MV-4-11 (cell line): Measurements from ENCODE around the gene OPN1SW.
A peak's percentile ranks its signal among the peaks of the same experiment; 100 is the strongest.

Experiments used
- DNase-seq: peaks from one replicate; lab custom pipeline; 2025; lab: John Stamatoyannopoulos, UW

The OPN1SW gene

DNA sequence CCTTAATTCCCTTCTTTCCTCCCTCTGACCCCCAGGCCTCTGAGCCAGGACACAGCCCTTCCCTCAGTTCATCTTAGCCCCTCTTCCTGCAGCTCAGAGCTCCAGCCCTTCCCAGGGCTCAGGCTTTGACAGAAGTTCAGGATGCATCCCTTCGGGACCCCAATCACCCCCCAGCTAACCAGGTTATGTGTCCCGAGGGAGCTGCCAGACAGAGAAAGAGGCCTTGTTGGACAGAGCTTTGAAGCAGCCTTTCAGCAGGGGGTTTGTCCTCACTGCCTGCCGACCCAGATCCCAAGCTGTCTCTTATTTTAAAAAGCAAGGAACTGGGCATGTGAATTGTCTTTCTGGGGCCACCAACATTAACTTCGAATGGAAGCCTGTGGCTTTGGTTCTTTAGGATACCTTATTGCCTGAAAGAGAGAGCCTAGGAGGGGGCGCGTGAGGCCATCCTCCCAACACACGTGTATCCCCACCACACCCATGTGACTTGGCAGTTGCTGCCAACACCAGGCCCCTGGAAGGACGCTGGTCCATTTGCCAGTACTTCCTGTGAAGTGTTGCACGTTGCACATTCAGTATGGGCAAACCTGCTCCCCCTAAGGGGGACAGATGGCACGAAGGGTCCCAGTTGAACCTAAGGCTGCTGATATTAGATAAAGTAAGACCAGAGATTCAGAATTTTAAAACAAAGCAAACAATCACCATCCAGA, 17.0 kb upstream of the OPN1SW start:
- DNase-seq = no peak

DNA sequence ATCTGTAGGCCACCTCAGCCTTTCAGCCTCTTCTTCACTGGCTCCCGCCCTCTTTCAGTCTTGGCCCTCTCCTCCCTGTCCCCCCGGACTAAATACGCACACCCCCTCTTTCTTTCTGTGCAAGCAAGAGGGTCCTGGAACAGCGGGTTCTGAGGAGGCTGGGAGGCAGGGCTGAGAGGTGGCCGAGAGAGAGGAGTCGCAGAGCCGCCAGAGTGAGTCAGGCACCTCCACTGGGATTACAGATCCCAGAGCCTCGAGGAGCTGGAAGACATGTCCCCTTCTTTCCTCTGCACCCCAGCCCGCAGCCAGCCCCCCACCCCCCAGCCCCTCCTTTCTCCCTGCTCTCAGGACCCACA, 16.4 kb upstream of the OPN1SW start:
- DNase-seq = no peak

DNA sequence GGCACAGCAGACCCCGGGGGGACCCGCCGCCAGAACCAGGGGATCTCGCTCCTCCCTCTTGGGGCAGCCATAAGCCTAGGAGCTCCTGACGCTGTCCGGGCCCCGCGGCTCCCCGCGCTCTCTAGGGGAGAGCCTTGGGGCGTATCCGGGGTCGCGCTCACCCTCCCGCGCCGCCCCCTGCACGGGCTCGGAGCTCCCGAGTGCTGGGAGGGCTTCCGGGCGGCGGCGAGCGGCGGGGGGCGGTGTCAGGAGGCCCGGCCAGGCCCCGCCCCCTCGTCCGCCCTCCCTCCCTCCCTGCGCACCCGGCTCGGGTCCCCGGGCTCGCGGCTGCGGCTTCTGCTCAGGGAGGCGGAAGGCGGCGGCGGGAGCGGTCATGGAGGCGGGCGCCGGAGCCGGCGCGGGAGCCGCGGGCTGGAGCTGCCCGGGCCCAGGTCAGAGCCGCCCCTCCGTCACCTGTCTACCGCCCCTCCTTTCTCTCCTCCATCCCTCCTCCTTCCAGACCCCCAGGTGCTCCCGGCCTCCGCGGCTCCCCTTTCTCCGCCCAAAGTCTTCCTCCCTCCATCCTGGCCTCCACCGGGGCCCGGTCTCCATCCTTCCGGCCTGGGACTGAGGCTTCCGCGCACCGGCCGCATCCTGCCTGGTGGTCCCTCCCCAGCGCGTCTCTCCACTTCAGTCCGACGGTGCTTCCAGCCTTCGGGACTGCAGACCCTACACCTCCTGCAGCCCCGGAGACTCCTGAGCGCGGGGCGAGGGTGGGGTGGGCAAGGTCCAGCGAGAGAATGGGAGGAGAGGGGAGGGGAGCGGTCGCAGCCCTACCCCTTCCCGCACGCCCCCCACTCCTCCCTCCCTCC, 15.8 kb upstream of the OPN1SW start, which contains the start of gene CCDC136:
Gene CCDC136 (plus strand): TSS at position 848 of the 851 bp plus-strand sequence. CDS start 444 bp downstream, outside the sequence.
- peak; percentile 45 for DNase-seq

DNA sequence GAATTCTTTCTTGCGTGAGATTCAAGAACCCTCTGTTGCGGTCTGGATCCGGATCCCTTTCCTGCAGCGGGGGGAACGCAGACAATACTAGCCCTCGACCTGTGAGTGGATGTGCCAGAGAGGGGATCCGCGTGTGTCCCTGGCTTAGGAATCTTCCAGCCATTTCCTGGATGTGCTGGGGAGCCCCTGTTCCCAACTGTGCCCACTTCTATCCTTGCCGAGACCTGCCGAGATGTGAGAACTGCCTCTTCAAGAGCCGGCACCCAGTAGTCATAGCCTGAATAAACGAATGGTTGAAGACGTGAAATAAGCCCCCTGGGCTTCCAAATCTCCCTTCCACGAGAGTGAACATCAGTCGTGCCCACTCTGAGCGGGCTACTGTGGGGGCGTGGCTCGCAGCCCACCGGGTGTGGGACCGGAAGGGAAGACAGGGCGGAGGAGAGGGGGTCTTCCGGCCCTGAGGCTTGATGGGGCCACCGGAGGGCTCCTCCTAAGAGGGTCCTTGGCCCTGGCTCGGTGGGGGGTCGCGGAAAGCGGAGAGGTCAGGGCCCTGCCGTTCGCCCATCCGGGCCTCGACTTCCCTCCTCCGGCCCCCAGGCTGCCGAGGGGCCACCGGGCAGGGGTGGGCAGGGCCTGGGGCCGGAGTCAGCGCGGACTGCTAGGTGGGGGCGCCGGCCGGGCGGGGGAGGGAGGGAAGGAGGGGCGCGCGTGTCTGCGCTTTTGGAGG, 14.9 kb upstream of the OPN1SW start:
- no peak for DNase-seq

- no peak for DNase-seq
Measured at GRCh38 chr7:128788446-128789412, 13.1 kb upstream of the OPN1SW start.

DNA sequence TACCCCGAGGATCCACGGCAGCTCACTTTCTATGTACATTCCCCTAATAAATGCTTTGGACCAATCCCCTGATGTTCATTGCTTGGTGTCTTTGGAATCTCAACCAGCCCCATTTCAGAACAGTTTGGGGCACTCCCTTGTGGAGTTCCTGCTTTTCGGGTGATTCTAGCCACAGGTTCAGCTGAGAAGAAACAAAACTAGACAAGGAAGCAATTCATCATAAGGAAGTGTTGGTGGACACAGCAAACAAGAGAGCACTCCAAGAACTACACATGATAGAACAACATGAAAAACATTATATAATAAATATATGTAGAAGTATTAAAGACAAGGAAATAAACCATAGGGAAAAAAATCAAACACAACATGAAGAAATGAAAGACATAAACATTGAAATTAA, 10.1 kb upstream of the OPN1SW start:
- peak; percentile 24 for DNase-seq

GRCh38 chr7:128783143-128783861, 7.7 kb upstream of the OPN1SW start:
- DNase-seq = no peak

GRCh38 chr7:128781851-128782250, 6.3 kb upstream of the OPN1SW start:
- DNase-seq = no peak

DNA sequence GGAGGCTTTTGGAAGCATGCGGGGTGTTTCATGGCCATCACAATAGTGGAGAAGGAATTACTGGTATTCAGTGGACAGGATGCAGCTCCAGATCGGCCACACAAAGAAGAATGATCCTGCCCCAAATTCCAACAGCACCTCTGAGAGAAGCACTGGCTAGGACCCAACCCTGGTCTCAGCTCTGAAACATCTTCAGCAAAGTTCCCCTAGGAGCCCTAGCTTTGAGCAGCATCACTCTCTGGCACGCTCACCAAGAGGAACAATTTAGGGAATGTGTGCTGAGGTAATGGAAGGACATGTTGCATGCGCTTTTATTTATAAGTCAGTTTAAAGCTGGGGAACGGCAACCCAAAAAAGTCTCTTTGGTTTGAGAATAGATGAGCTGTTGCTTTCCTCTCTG, 5.5 kb upstream of the OPN1SW start:
- DNase-seq = no peak

DNA sequence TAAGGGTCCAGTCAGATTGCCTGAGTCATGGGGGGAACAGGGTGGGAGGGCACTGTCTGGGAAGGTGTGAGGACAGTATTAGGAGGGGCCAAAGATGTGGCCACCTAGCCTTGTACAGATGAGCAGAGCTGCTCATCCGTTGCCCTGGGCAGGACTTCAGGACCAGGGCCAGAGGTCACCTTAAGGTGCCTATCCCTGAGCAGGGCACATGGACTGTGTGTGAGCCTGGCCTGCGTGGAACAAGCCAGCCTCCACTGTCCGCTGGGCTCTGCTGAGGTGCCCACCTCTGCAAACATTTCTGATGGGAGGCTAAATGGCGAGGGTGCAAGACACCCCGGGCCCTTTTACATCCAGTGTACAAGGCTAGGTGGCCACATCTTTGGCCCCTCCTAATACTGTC, 3.4 kb upstream of the OPN1SW start:
- no peak for DNase-seq

GRCh38 chr7:128777156-128778123, 1.8 kb upstream of the OPN1SW start:
- DNase-seq = peak; percentile 19

DNA sequence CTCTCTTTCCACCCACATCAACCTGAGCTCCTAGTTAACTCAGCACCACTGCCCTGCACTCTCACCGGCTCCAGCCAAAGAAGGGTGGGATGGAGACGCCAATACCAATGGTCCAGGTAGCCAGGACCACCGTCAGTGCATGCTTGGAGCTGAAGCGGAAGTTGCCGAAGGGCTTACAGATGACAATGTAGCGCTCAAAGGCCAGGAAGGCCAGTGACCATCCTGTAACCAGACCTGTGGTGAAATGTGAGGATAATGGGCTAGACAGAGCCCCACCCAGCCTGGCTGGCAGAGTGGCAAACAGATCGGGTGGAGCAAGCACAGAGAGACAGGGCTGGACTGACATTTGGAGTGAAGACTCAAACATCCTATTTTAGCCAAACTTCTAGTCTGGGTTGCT, 673 bp downstream of the OPN1SW start:
- no peak for DNase-seq

DNA sequence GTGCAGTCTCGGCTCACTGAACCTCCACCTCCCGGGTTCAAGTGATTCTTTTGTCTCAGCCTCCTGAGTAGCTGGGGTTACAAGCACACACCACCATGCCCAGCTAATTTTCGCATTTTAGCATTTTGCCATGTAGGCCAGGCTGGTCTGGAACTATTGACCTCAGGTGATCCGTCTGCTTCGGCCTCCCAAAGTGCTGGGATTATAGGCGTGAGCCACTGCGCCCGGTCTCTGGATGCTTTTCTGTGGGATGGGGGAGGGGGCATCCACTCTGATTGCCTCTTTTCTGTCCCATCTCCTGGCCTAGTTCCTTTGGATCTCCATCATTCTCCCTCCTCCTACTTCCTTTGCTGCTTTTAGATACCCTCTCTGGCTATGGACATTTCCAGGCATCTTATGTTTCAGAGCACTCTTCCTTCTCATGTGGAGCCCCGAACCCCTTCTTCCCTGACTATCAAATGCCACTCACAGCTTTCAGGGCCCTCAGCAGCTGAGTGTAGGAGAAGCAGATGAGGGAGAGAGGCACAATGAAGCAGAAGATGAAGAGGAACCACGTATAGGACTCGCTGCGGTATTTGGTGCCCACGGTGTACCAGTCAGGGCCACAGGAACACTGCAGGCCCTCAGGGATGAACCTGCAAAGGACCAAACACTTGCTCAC, 1.4 kb downstream of the OPN1SW start:
- no peak for DNase-seq

- no peak for DNase-seq
Measured at GRCh38 chr7:128773604-128774003, 2.0 kb downstream of the OPN1SW start.

- DNase-seq = no peak
Measured at GRCh38 chr7:128770233-128770632, 5.4 kb downstream of the OPN1SW start.

DNA sequence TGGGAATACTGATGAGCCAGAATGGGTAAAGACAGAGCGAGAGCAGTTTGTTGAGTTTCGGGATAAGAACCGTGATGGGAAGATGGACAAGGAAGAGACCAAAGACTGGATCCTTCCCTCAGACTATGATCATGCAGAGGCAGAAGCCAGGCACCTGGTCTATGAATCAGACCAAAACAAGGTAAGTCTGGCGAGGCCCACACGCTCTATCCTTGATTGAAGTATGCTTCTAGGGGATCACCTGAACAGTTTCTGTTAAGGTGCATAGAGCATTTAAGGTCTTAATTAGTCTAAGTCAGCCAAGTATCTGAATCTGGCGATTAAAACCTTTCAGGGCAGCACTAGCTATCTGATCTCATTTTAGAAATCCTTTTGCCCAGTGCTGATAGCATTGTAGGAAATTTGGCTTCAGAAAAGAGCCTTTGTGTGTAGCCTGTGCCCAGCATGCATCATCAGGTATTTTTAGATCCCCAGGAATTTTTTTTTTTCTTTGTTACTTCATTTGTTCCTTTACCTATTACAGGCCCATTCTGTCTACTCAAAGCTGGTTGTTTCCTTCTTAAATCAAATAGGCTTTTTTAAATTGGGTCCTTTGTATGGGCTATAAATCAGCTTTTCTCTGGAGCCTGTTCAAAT, 8.0 kb downstream of the OPN1SW start:
- no peak for DNase-seq

DNA sequence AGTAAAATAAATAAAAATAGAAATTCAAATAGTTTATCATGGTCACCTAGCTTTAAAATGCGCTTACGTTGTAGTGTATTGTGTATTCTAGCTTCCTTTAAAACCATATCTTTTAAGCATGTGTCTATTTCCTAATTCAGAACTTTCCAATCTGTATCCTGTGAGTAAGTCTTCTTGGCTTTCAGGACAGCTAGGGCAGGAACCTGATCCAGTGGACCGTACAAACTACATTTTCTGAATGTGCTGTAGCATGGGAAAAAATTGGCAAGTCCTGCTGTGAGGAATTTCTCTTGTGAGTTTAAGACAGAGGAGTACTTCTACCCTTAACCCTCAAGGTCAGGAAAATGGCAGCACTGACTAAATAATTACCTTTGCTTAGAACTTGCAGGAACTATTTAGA, 12.1 kb downstream of the OPN1SW start:
- DNase-seq = no peak

DNA sequence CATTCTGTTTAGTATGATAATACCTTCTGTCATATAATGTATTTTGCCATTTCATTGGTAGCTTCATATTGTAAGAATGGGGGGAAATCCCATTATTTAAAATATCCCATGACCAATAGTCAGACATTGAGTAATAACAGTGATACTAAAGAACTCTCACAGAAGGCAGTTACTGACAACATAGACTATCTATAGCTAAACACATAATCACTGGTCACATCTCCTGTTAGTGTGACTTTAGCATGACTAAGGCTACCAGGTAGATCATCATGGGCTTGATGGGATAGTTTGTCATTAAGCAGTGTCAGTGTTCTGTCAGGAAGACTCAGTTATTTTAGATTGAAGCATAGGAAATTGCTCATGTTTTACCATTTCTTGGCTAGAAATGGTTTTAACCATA, 16.4 kb downstream of the OPN1SW start:
- DNase-seq = no peak

DNA sequence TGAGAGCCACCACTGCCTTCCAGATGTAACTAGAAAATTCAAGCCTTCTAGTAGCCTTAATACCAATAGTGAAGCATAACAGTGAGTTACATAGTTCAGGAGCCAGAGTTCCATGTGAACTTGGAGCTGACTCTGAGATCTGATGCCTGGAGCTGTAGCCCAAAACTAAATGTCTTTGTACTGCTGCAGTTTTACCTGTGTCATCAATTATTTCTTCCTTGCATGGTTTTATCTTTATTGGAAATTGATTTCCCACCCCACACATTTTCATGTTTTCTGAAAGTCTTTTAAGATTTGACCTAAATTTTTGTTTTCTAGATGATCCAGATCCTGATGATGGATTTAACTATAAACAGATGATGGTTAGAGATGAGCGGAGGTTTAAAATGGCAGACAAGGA, 17.0 kb downstream of the OPN1SW start:
- no peak for DNase-seq
